ENCODE measurements around the gene ANXA6. TPM values are rescaled to one million over a fixed set of nuclear protein-coding genes. Genes with fewer than 3 reads are reported as not detected.
"Not testable (repeated sequence)": the region's sequence is repeated elsewhere in the genome, so short reads cannot be mapped to it uniquely, and the experiment has no call there.

The ANXA6 gene
- polyA plus RNA-seq, 3 donors, result 60.6 to 124 (median 93.5) TPM

- 80% methylated on average over 1 of the region's 5 CpGs for WGBS (ENCODE audit: insufficient coverage)
- no peaks in the 10 kb centered on the region for H3K9me3 Mint-ChIP-seq
- Histone ChIP-seq H2AFZ (ENCODE audit: insufficient read depth, low read depth, low read length, poor library complexity, severe bottlenecking) (no peak overlapping the region), H3K4me1 (ENCODE audit: control insufficient read depth in 1 of 2, insufficient read depth in 2 of 2, low read length in 2 of 2) (peaks cover 36 to 42% of the 10 kb centered on the region in 2 donors), H3K36me3 (replicated peaks in 1 of 2; ENCODE audit: control insufficient read depth in 1 of 2, insufficient read depth in 2 of 2, low read length in 2 of 2) (peaks cover 56 to 74% of the 10 kb centered on the region in 2 donors), H3K9ac (ENCODE audit: insufficient read depth, low read length, poor library complexity, severe bottlenecking) (no peak overlapping the region), H3K79me2 (ENCODE audit: insufficient read depth, low read length) (peaks cover 12% of the 10 kb centered on the region), H3K27ac (ENCODE audit: low read depth in 1 of 2, low read length in 2 of 2) (no peak overlapping the region), H3K27me3 (ENCODE audit: control insufficient read depth in 2 of 2, insufficient read depth in 2 of 2, low read length in 2 of 2) (no peaks in the 10 kb centered on the region), H3K9me3 (replicated peaks in 1 of 2; ENCODE audit: control insufficient read depth in 1 of 2, insufficient read depth in 1 of 2, low read length in 2 of 2) (no peaks in the 10 kb centered on the region), H4K20me1 (ENCODE audit: insufficient read depth, low read length) (peaks cover 27% of the 10 kb centered on the region), H3K4me3 (replicated peaks in 1 of 3; ENCODE audit: low read depth in 2 of 3, low read length in 3 of 3) (no peak overlapping the region), H3K4me2 (replicated peaks; ENCODE audit: extremely low read depth, low read length, poor library complexity, severe bottlenecking) (no peak overlapping the region)
- intact Hi-C loops (cut with micrococcal nuclease), result loop anchor here in 1 of 2 donors (5.0 kb wide), 1 partner anchor 33 kb away; no protein-coding TSS in a partner anchor
- no peak for DNase-seq
- H3K27me3 Mint-ChIP-seq (ENCODE audit: low read depth in 3 of 3), result peaks cover 0 to 3% (median 1%) of the 10 kb centered on the region in 3 donors
- no peak for TF ChIP-seq CTCF (IDR thresholded peaks at IDR 0.05)
- H3K4me3 Mint-ChIP-seq, result no peak overlapping the region
- peaks cover 73 to 86% of the 10 kb centered on the region in 2 donors for H3K36me3 Mint-ChIP-seq
- H3K27ac Mint-ChIP-seq, result peak overlapping the region in 3 of 7 donors; percentile 50 to 74 (median 73)
- peaks cover 41% of the 10 kb centered on the region for H3K4me1 Mint-ChIP-seq
These were observed 41.3 kb upstream of the ANXA6 start for GRCh38 chr5:151198861-151199260.

- not testable (repeated sequence) for H3K27me3 Mint-ChIP-seq (ENCODE audit: low read depth in 3 of 3); H3K4me2 ChIP-seq (replicated peaks; ENCODE audit: extremely low read depth, low read length, poor library complexity, severe bottlenecking); H3K9me3 Mint-ChIP-seq; H3K4me3 Mint-ChIP-seq; H3K27me3 ChIP-seq (ENCODE audit: control insufficient read depth in 2 of 2, insufficient read depth in 2 of 2, low read length in 2 of 2); DNase-seq; H2AFZ ChIP-seq (ENCODE audit: insufficient read depth, low read depth, low read length, poor library complexity, severe bottlenecking); H3K4me3 ChIP-seq (replicated peaks in 1 of 3; ENCODE audit: low read depth in 2 of 3, low read length in 3 of 3); H3K9me3 ChIP-seq (replicated peaks in 1 of 2; ENCODE audit: control insufficient read depth in 1 of 2, insufficient read depth in 1 of 2, low read length in 2 of 2); H3K9ac ChIP-seq (ENCODE audit: insufficient read depth, low read length, poor library complexity, severe bottlenecking)
- intact Hi-C loops (cut with micrococcal nuclease), result loop anchor here in 1 of 2 donors (5.0 kb wide), 1 partner anchor 35 kb away; no protein-coding TSS in a partner anchor
- Mint-ChIP-seq H3K36me3 (peaks cover 75 to 92% of the 10 kb centered on the region in 2 donors), H3K4me1 (peaks cover 40% of the 10 kb centered on the region), H3K27ac (peak overlapping the region; percentile 45 to 91 (median 86))
- Histone ChIP-seq H3K27ac (ENCODE audit: low read depth in 1 of 2, low read length in 2 of 2) (peak overlapping the region in 1 of 2 donors; percentile 65), H4K20me1 (ENCODE audit: insufficient read depth, low read length) (peaks cover 30% of the 10 kb centered on the region), H3K4me1 (ENCODE audit: control insufficient read depth in 1 of 2, insufficient read depth in 2 of 2, low read length in 2 of 2) (peaks cover 27 to 32% of the 10 kb centered on the region in 2 donors), H3K79me2 (ENCODE audit: insufficient read depth, low read length) (peaks cover 26% of the 10 kb centered on the region), H3K36me3 (replicated peaks in 1 of 2; ENCODE audit: control insufficient read depth in 1 of 2, insufficient read depth in 2 of 2, low read length in 2 of 2) (peaks cover 63 to 80% of the 10 kb centered on the region in 2 donors)
- 100% methylated on average over 5 of the region's 9 CpGs for WGBS (ENCODE audit: insufficient coverage)
These were observed 39.7 kb upstream of the ANXA6 start for GRCh38 chr5:151197291-151197600.

Data from CD14-positive monocyte (primary cell).